GM18870 (cell line): Measurements from ENCODE around the gene CYTH1.
A peak's percentile ranks its signal among the peaks of the same experiment; 100 is the strongest.

Experiments
- ATAC-seq: cut with Tn5 transposase; IDR thresholded peaks from one replicate; pipeline ENCODE4 v1.9.1; 2021; ENCODE audit warnings: moderate library complexity; ENCODE audit not compliant: unreplicated experiment

Gene CYTH1

DNA sequence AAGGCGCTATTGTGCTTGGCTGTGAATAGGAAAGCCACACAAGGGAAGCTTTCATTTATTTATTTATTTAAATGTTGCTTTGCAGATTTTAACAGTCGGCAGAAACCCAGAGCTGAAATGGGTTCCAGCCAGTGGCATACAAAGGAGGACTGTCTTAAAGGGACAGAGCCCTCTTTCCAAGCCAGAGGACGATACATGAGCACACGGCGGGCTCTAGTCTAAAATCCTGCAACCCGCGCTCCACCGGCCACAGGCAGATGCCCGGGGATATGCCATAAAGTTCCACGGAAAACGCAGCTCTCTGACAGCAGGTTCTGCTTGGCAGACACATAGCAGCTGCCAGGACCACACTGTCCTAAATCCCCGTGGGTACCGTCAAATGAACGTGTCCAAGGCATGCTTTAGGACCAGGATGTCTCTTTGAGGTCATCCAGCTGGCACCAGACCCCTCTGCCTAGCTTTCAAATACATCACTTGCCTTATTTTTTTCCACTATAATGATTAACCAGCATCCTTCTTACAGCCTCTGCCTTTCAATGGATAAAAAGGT is 64.6 kb downstream of the CYTH1 start:
- no peak for ATAC-seq

DNA sequence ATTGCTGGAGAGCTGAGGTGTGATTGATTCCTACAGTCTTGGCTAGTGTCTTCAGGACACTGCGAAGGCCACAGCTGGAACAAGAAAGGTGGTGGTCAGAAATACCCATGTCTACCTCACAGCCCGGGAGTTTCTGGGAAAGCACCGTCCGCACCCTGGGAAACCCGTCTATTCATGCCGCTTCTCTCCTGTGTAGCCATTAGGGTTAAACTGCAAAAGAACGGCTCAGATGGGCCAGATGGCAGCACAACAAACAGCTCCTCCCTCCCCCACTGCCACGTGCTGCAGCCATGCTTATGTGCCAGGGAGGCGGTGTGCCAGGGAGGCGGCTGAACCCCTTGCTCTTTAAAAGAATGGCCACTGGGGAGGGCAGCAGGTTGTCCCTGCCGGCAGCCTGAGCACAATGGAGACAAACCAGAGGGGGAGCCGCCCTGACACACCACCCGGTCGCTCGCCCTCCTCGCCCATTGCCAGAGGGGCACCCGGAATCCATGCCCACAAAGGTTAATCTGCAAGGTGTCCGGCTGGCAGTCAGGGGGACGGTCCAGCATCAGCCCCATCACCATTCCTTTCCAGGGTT is 65.2 kb downstream of the CYTH1 start:
- no peak for ATAC-seq

DNA sequence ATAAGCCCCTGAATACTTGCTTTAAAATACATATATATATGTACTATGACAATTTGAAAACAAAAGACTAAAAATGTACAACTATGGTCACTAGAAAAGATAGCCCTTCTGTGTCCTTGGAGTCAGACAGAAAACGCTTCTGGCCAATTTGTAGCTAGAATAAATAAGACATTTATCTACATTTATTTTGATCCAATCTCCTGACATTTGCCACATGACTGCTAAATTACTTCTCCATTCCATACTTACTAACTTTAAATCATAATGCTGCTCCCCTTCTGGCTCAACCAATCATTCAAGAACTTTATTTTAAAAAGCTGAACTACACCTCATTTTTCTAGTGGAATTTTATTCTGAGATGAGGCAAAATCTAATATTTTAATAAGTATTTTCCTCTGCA is 65.8 kb downstream of the CYTH1 start:
- no peak for ATAC-seq

DNA sequence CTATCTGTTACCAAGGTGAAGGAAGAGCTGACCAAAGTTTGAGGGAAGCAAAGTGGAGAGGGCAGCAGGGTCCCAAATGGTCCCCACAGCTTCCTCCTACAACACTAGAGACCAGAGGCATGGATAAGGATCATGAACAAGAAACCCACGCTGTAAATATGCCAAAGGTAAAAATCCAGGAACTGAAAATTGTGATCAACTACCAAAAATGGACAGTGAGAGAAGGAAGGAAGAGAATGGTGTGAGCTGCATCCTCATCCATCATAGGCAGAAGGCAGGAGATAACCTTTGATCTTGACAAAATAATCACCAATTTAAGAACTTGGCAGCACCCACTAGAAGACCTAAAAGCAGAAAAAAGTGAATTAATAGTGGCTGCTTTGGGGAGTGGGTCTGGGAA is 66.2 kb downstream of the CYTH1 start:
- no peak for ATAC-seq

DNA sequence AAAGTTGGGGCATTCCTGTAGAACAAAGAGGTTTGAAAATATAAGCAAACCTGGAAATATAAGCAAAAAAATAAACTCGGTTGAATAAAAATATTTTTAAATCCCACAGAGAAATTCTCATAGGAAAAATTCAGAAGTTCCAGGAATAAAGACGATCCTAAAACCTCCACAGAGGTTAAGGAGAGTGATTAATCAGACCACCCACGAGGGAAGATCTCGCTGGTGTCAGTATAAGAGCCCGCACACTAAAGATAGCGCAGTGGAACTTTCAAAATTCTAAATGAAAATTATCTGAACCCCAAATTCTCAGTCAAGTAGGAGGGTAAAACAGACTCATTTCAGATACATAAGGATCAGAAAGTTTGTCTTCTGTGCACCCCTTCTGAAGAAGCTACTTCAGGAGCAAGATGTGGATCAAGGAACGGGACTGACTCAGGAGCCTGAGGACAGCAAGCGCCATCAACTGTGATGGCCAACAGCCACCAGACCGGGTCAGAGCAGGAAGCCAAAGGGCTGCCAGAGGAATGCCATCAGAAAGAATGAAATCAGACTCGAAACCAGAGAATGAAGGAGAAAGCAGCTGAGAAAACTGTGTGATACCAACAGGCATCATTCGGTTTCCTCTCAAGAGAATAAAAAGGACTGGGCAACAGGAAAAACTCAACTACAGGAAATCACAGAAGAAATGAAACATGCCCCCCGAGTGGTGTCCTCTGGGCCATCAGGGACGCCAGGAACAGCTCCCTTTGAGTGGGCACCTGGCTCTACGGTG is 66.9 kb downstream of the CYTH1 start:
- no peak for ATAC-seq

DNA sequence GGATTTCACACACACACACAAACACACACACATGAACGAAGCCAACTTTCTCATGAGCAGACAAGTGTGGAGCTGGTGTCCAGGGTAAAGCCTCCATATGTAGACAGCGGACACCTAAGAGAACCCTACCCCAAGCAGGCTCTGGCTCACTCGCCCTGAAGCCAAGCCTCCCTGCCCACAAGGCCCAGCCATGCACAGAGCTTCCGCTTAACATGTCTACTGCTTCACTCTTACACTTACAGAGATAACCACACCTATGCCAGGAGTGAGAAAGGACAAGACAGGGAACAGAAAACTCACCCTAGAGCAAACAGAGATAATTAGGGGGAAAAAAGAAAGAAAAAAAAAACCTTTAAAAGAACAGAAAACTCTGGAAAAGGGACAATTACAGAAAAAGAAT is 67.5 kb downstream of the CYTH1 start:
- ATAC-seq = no peak

DNA sequence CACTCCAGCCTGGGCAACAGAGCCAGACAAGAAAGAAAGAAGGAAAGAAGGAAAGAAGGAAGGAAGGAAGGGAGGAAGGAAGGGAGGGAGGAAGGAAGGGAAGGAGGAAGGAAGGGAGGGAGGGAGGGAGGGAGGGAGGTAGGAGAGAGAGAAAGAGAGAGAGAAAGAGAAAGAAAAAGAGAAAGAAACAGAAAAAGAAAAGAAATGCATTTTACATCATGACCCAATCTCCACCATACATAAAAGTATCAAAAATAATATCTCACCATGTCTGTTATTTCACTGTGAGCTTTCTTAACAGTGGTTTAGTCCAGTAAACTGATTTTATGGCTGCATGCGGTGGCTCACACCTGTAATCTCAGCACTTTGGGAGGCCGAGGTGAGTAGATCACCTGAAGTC is 70.0 kb downstream of the CYTH1 start:
- no peak for ATAC-seq

DNA sequence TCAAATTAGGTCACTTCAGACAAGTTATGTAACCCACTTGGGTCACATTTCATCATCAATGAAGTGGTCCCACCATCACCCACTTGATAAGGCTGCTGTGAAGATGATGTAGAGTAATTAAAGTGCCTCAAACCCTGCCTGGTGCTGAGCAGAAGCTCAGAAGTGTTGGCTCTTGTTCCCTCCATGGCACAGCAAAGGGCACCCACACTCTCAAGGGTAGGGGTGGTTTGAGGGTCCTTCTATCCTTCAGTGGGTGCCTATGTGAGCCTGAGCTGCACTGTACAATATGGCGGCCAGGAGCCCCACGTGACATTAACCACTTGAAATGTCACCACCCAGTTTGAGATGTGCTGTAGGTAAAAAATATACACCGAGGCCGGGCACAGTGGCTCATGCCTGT is 71.5 kb downstream of the CYTH1 start:
- no peak for ATAC-seq

DNA sequence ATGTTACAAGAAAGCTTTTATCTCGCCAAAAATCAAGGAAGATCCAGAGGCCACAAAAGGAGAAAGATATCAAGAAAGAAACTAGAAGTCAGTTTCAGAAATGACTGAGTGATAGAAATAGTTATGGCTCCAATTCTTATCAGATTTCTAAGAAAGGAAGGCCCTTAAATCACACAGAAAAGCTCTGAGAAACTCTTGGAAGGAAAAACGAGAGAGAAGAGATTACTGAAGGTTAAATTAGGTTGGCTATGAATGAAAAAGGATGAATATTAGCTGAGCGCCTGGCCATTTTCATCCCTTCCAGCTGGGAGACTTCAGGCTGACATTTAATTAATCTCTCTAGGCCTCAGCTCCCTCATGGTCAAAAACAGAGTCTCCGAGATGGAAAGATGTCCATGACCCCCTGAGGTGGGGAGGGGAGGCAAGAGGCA is 72.3 kb downstream of the CYTH1 start:
- no peak for ATAC-seq

DNA sequence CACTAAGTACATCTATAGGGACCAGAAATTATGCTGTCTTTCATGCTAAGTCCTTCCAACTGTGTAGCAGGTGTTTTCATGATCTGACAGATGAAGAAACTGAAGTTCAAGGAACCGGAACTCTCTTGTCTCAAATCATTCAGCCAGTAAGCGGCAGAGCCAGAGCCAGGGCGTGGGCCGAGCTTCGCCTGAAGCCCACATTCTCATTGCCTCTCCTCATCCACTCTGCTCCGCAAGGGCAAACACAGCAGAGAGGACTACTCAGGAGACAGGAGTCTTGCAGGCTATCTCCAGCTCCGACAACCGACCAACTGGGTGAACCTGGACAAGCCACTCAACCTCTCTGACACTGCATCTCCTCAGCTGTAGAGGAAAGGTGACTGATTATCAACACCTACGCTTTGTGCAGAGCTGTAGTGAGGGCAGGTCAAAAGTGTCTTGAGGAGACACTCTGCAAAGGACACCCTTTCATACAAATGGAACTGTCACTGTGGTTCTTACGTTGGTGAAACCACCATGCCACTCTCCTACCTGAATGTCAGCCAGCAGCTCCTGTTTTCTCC is 72.9 kb downstream of the CYTH1 start:
- ATAC-seq = peak; percentile 44

DNA sequence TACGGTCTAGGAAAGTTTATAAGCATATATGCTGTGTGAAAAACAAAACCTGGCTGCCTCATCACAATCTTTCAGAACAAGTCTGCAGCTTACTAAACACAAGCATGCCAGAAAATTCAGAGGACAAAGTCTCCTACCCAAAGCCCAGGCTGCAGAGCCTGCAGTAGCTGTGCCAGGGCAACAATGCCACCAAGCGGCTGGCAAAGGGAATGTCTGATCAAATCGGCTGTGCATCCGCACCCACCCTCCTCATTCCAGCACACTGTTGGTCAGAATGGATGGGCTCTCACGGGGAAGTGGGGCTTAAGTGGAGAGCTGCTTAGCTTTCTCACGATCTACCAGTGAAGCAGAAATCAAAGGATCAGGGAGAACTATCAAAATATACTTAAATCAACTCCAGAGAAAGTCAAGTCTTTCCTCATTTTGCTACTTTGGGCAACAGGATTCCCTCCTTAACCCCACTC is 73.5 kb downstream of the CYTH1 start:
- ATAC-seq = no peak

DNA sequence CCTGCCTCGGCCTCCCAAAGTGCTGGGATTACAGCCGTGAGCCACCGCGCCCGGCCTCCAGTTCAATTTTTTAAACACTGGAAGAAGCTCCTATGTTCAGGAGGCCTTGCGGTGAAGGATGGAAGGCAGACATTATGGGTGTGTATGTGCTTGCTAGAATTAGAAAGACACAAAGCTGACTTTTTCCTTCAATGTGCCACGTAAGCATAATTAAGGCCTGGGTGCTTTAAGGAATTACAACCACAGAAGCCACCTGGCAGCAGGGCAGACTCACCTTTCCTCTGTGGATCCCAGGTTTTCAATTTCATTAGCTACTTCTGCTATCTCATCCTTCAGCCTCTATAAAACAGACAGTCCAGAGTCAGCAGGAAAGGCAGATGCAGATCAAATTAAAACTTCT is 74.2 kb downstream of the CYTH1 start:
- ATAC-seq = no peak

DNA sequence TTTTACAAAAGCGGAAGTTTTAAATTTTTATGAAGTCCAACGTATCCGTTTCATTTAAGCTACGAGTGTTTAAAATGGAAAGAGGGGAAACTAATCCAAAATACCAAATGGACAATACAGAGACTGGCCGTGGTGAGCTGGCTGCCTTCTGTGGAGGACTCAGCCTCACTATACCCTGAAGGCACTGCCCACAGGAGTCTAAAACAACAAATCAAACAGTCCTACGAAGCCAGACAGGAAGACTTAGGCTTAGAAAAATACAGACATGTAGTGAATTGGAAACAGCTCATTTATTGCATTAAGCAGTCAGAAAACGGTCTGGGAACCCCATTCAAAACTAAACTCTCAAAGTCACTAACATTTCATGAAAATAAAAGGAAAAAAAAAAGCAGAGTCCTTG is 75.1 kb downstream of the CYTH1 start:
- no peak for ATAC-seq

DNA sequence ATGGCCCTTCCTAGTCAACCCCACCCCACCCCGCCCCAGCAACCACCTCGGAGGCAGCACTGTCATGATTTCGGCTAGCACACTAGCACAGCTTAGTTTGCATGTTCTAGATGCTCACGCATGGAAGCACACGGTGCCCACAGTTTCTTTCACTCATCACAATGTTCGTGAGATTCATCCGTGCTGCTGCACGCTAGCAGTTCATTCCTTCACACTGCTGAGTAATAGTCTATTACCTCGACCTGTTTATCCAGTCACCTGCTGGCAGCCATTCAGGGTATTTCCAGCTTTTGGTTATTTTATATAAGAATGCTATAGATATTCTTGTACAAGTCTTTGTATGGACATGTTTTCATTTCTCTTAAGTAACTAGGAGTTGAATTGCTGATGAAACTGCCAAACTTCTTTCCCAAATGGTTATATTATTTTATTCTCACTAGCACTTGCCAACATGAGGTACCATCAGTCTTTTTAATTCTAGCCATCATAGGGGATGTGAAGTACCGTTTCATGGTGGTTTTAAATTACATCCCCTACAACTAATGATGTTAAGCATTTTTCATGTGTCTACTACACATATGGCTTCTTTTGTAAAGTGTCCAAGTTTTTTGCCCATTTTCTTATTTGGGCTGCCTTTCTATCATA is 75.7 kb downstream of the CYTH1 start:
- ATAC-seq = peak; percentile 61

DNA sequence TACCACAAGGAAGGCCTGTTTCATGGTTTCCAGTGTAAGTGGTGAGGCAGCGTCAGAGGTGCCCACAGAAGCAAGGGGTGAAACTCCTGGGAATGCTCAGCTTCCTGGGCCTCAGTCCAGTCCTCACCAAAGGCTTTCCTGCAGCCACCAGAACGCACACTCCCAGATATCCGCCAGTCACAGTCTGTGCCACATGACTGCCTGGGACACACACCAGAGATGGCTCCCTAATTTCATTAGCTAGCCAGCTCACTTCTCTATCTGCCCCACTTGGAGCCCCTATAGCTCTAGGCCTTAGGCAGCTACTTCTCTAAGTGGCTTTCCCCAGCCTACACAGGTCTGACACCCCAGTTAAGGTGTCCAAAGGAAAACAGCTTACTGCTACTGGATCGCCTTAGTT is 77.0 kb downstream of the CYTH1 start:
- no peak for ATAC-seq

DNA sequence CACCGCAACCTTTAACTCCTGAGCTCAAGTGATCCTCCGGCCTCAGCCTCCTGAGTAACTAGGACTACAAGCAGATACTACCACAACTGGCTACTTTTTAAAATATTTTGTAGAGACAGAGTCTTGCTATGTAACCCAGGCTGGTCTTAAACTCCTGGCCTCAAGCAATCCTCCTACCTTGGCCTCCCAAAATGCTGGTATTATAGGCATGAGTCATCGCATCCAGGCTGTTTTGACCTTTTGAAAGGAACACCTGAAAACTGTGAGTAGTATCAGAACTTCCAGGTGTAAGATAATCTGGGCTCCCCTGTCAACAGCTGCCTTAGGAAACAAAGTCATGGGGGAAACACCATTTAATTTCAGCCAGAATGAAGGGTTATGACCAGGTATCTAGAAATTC is 77.5 kb downstream of the CYTH1 start:
- no peak for ATAC-seq

DNA sequence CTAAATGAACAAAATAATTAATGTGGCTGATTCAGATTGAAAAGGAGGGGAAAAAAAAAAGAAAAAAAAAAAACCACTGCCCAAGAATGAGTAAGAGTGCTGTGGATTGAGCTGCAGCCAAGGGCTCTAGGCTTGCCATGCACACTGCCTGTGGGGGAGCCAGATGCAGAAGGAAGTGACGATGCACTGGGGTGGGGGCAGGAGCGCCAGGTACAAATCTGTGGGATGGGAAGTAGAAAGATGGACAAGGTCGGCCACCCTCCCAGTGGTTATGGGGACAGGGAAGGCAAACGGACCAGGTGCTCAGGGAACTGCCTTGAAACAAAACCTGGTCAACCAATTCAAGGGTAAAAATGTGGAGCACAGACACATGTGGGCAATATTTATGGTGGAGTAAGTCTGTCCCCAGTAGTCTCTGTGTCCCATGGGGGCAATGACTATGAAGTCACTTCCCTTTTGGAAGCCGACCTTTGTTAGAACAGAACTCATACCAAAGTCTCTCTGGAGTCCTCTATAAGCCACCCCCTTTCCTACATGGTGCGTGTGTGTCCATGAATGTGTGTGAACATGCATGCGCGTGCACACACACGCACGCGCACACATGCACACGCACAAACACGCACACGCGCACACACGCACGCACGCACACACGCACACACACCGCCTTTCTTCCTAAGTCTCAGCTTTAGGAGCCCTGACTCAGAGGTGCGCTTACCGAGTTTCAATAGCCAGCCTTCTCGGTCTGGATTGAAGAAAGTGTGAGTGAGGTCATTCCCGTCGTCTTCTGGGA is 84.3 kb downstream of the CYTH1 start:
- no peak for ATAC-seq

DNA sequence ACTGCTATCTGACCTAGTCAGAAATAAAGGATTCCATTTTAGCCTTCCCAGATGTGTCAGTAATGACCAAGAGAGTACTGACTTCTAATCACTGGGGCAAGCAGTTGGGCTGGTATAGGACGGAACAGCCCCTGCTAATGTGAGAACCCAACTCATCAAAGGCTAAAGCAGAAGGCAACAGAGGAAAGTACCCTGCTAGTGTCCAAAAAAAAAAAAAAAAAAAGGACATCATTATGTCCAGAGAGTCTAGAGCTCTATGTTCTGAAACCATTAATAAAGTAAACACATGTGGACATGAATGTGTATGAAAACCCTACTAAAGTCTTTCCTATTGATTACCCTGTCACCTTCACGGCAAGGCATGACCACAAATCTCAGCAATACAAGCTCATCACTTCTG is 85.0 kb downstream of the CYTH1 start:
- no peak for ATAC-seq

DNA sequence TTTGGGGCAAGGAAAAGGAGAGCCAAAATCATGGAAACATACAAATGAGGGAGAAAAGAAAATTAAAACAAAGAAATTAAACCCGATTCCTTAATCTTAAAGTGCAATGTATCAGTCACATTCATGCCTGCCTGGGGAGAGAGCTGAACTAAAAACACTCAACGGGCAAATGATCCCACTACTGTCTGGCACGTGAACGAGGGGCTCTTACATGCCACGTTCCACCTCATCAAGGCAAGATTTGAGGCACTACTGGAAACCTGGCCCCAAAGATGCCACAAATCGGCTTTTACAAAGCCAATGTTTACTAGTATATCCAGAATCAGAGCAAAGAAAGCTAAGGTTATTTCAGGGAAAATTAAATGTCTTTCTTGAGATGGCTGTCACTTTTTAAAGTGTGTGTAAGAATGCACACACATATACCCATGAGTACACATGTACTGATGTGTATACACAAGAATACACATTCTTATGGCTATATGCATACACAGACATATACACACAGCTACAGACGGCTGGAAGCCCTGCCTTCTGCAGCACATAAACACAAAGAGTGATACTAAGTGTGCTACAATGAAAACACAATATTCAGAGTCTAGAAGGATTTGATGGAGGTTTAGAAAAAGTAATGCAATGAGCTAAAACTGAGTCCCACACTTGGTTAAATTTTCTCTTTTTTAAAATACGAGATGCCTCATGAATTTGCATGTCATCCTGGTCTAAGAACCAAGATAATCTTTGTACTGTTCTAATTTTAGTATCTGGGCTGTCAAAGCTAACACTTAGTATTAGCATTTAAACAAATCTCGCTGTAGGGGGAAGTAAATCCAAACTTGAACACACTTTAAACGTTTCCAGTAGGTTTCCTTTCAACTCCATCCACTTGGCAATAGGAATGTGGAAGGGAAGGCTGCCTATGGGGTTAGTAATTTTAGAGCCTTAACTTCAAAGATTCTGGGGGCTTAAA is 85.8 kb downstream of the CYTH1 start:
- ATAC-seq = no peak
